ENCODE data around the gene ST8SIA4. TPM values are rescaled to one million over a fixed set of nuclear protein-coding genes. Genes with fewer than 3 reads are reported as not detected.

Gene ST8SIA4
- total and polyA plus RNA-seq, 2 experiments from 2014 or later, result 3.1 to 6.0 TPM

DNA sequence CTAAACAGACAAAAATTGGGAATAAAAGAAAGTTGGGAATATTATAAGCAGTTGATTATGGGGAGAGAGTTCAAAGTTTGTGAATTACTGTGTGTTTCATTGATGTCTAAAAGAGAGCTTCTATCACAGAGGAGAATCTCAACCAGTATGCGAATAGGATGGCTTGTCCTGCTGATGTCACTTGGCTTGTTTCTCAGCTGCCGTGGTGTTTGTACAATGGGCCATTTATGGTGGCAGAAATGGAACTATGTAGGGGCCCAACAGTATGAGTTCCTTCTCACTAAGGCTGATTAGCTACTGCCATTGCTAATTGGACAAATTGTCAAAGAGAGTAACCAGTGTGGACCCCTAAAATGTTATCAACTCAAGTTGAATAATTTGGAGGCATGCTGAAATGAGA lies 103.9 kb downstream of the ST8SIA4 start:
- Histone ChIP-seq H3K36me3 (replicated peaks; ENCODE audit: insufficient read depth, low read depth) (no peaks in the 10 kb centered on the region), H3K27me3 (no peaks in the 10 kb centered on the region), H3K4me2 (no peak overlapping the region), H3K27ac (no peak overlapping the region), H3K9me2 (replicated peaks; ENCODE audit: insufficient read depth) (no peaks in the 10 kb centered on the region), H3K9me3 (ENCODE audit: low read depth) (no peaks in the 10 kb centered on the region), H3K79me2 (no peaks in the 10 kb centered on the region), H3K4me3 (no peak overlapping the region), H3K4me1 (ENCODE audit: insufficient read depth) (no peaks in the 10 kb centered on the region), H4K20me1 (ENCODE audit: insufficient read depth, poor library complexity, severe bottlenecking) (no peaks in the 10 kb centered on the region), H2AFZ (no peak overlapping the region)
- TF ChIP-seq EZH2 (IDR thresholded peaks at IDR 0.05; ENCODE audit: borderline replicate concordance), result no peak
- no peak for TF ChIP-seq EZH2phosphoT487 (IDR thresholded peaks at IDR 0.05; ENCODE audit: low read depth, severe bottlenecking, unreplicated experiment)
- TF ChIP-seq, protein P1, sequence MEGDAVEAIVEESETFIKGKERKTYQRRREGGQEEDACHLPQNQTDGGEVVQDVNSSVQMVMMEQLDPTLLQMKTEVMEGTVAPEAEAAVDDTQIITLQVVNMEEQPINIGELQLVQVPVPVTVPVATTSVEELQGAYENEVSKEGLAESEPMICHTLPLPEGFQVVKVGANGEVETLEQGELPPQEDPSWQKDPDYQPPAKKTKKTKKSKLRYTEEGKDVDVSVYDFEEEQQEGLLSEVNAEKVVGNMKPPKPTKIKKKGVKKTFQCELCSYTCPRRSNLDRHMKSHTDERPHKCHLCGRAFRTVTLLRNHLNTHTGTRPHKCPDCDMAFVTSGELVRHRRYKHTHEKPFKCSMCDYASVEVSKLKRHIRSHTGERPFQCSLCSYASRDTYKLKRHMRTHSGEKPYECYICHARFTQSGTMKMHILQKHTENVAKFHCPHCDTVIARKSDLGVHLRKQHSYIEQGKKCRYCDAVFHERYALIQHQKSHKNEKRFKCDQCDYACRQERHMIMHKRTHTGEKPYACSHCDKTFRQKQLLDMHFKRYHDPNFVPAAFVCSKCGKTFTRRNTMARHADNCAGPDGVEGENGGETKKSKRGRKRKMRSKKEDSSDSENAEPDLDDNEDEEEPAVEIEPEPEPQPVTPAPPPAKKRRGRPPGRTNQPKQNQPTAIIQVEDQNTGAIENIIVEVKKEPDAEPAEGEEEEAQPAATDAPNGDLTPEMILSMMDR (IDR thresholded peaks at IDR 0.05; ENCODE audit: poor library complexity), result no peak
- no peak for DNase-seq (ENCODE audit: low spot score)
- 94% methylated on average over 2 of the region's 2 CpGs for WGBS (ENCODE audit: low lambda C conversion rate, missing lambda C conversion rate)

DNA sequence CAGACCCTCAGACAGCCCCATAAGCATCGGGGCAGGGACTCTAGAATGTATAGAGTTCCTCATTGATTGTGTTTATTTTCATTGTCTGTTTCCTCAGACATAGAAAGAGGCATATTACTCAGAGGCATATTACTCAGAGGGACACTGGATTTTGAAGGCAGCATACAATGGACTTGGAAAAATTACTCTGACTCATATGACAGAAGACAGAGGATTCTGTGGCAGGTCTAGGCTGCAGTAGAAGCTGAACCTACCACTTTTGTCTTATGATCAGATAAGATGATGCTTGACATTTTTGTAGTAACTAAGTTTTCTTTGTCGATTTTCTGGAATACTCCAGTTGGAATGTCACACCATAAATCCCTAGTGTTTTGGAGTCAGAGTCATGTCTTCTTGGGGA lies 105.2 kb downstream of the ST8SIA4 start:
- Histone ChIP-seq H3K27ac (no peak overlapping the region), H3K4me3 (no peak overlapping the region), H2AFZ (no peak overlapping the region), H3K4me1 (ENCODE audit: insufficient read depth) (no peaks in the 10 kb centered on the region), H3K4me2 (no peak overlapping the region), H3K9me2 (replicated peaks; ENCODE audit: insufficient read depth) (no peaks in the 10 kb centered on the region), H3K9me3 (ENCODE audit: low read depth) (no peaks in the 10 kb centered on the region), H3K27me3 (no peaks in the 10 kb centered on the region), H4K20me1 (ENCODE audit: insufficient read depth, poor library complexity, severe bottlenecking) (no peaks in the 10 kb centered on the region), H3K79me2 (no peaks in the 10 kb centered on the region), H3K36me3 (replicated peaks; ENCODE audit: insufficient read depth, low read depth) (no peaks in the 10 kb centered on the region)
- TF ChIP-seq, protein P1 (IDR thresholded peaks at IDR 0.05; ENCODE audit: poor library complexity), result no peak
- TF ChIP-seq EZH2 (IDR thresholded peaks at IDR 0.05; ENCODE audit: borderline replicate concordance) (no peak), EZH2phosphoT487 (IDR thresholded peaks at IDR 0.05; ENCODE audit: low read depth, severe bottlenecking, unreplicated experiment) (no peak)
- WGBS (ENCODE audit: low lambda C conversion rate, missing lambda C conversion rate), result 84% methylated on average over 2 of the region's 2 CpGs
- DNase-seq (ENCODE audit: low spot score), result no peak

DNA sequence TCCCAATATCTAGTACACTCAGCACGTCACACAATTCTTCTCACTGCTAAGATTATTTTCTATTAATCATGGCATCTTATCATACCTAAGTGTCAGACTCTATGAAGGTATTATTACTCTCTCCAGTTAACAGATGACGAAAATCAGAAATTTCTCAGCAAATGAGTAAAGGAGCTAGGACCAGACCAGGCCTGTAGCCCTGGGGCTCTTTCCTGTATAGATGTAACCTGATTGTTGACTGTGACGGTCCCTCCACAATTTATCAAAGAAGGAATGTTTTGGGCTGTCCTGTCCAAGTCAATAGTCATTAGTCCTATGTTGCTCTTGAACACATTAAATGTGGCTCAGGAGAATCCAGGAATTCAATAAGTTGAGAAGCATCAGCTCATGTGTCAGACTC lies 106.2 kb downstream of the ST8SIA4 start:
- TF ChIP-seq EZH2 (IDR thresholded peaks at IDR 0.05; ENCODE audit: borderline replicate concordance) (no peak), EZH2phosphoT487 (IDR thresholded peaks at IDR 0.05; ENCODE audit: low read depth, severe bottlenecking, unreplicated experiment) (no peak)
- TF ChIP-seq, protein P1 (IDR thresholded peaks at IDR 0.05; ENCODE audit: poor library complexity), result no peak
- Histone ChIP-seq H2AFZ (no peak overlapping the region), H3K4me1 (ENCODE audit: insufficient read depth) (no peaks in the 10 kb centered on the region), H3K27me3 (no peaks in the 10 kb centered on the region), H3K4me2 (no peak overlapping the region), H3K27ac (no peak overlapping the region), H3K9me3 (ENCODE audit: low read depth) (no peaks in the 10 kb centered on the region), H3K79me2 (no peaks in the 10 kb centered on the region), H4K20me1 (ENCODE audit: insufficient read depth, poor library complexity, severe bottlenecking) (no peaks in the 10 kb centered on the region), H3K36me3 (replicated peaks; ENCODE audit: insufficient read depth, low read depth) (no peaks in the 10 kb centered on the region), H3K4me3 (no peak overlapping the region), H3K9me2 (replicated peaks; ENCODE audit: insufficient read depth) (no peaks in the 10 kb centered on the region)
- DNase-seq (ENCODE audit: low spot score), result no peak
- 79% methylated on average over 3 of the region's 3 CpGs for WGBS (ENCODE audit: low lambda C conversion rate, missing lambda C conversion rate)

DNA sequence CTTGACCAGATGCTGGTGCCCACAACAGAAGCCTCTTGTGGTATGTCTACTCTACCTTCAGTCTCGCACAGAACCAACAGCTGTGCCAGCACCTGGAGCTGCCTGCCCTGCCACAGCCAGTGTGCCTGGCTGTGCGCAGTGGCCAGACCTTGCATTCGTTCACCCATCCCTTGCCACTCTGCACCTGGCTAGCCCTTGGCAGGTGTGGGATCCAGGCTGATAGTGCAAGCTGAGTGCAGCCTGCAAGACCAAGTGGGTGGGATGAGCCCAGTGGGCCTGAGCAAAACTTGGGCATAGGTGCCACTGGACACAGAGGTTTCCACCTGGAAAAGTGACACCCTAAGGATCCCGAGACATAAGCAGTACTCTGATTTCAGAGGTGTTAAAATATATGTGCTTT lies 108.2 kb downstream of the ST8SIA4 start:
- no peaks in the 10 kb centered on the region for H3K79me2 ChIP-seq
- no peaks in the 10 kb centered on the region for H3K9me2 ChIP-seq (replicated peaks; ENCODE audit: insufficient read depth)
- H2AFZ ChIP-seq, result no peak overlapping the region
- no peak overlapping the region for H3K27ac ChIP-seq
- H3K27me3 ChIP-seq, result no peaks in the 10 kb centered on the region
- H3K4me2 ChIP-seq, result no peak overlapping the region
- H3K4me1 ChIP-seq (ENCODE audit: insufficient read depth), result no peaks in the 10 kb centered on the region
- no peaks in the 10 kb centered on the region for H4K20me1 ChIP-seq (ENCODE audit: insufficient read depth, poor library complexity, severe bottlenecking)
- no peaks in the 10 kb centered on the region for H3K9me3 ChIP-seq (ENCODE audit: low read depth)
- no peaks in the 10 kb centered on the region for H3K36me3 ChIP-seq (replicated peaks; ENCODE audit: insufficient read depth, low read depth)
- no peak overlapping the region for H3K4me3 ChIP-seq
- TF ChIP-seq, protein P1 (IDR thresholded peaks at IDR 0.05; ENCODE audit: poor library complexity), result no peak
- TF ChIP-seq EZH2 (IDR thresholded peaks at IDR 0.05; ENCODE audit: borderline replicate concordance) (no peak), EZH2phosphoT487 (IDR thresholded peaks at IDR 0.05; ENCODE audit: low read depth, severe bottlenecking, unreplicated experiment) (no peak)
- WGBS (ENCODE audit: low lambda C conversion rate, missing lambda C conversion rate), result 100% methylated on average over 4 of the region's 4 CpGs
- DNase-seq (ENCODE audit: low spot score), result no peak

All from hepatocyte (in vitro differentiated cells).